GM12874 (cell line): ENCODE data around the gene WWTR1.

Source experiments
- TF ChIP-seq, protein P1 (sequence below): IDR thresholded peaks from 2 replicates; pipeline ENCODE4 v1.5.1; 2011; ENCODE audit warnings: low read depth, mild to moderate bottlenecking, control low read depth, low read length, moderate library complexity; ENCODE audit not compliant: insufficient read depth

WWTR1 gene

DNA sequence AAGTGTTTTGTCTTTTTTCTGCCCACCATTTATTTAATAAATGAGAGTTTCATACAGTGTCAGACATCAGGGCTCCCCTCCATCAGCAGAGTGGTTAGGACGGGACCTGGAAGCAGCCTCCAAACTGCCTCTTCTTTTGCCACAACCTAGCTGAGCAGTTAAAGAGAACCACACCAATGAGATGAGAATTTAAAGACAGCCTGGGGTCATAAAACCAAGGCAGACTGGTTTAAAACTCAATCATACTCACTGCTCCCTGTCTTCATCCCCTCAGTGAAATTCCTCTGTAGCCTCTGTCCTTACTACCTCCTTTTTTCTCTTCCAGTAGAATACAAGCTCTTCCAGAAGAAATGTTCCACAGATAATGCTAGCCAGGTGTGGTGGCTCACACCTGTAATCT lies 78.7 kb downstream of the WWTR1 start:
- TF ChIP-seq, protein P1, sequence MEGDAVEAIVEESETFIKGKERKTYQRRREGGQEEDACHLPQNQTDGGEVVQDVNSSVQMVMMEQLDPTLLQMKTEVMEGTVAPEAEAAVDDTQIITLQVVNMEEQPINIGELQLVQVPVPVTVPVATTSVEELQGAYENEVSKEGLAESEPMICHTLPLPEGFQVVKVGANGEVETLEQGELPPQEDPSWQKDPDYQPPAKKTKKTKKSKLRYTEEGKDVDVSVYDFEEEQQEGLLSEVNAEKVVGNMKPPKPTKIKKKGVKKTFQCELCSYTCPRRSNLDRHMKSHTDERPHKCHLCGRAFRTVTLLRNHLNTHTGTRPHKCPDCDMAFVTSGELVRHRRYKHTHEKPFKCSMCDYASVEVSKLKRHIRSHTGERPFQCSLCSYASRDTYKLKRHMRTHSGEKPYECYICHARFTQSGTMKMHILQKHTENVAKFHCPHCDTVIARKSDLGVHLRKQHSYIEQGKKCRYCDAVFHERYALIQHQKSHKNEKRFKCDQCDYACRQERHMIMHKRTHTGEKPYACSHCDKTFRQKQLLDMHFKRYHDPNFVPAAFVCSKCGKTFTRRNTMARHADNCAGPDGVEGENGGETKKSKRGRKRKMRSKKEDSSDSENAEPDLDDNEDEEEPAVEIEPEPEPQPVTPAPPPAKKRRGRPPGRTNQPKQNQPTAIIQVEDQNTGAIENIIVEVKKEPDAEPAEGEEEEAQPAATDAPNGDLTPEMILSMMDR, result no peak

DNA sequence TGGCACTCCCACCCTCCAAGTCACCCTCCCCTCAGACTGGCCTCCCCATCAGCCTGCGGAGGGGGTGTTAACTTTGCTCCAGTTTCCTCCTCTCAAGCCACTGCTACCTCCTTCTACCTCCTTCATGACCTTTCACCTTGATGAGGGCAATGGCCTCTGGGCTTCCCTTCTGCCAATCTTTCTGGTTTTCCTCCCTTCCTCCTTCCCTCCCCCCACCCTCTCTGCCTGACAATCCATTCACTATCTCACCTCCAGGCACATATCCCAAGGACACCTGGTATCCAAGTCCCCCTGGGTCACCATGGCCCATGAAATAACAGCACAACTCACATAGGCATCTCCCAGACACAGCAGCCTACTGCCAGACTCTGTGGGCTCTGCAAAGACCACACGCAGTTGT lies 80.0 kb downstream of the WWTR1 start:
- TF ChIP-seq, protein P1, result no peak

DNA sequence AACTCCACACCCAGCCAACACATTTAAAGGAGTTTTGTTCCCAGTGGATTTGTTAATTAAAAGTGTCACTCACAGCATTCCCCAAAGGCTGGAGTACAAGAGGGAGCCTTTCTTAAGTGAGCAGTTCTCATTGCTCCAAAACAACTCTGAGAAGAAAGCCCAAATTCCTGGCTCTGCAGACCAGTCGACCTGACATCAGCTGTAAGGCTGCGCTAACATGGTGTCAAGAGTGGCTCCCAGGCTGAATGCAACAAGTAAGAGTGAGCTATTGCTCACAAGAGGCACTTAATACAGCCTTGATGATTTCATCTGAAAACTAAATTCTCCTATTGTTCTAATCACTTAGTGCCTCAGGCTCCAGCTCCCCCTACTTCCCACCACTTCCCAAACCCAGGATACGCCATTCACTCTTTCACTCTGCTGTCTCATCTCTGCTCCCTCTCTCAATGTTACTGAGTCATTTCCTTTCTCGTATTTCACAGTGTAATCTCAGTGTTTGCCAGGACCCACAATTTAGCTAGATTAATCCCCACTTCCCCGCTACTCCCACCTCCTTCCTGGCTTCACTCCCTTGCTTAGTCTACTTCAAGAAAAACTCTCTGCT lies 81.8 kb downstream of the WWTR1 start:
- TF ChIP-seq, protein P1, result no peak

DNA sequence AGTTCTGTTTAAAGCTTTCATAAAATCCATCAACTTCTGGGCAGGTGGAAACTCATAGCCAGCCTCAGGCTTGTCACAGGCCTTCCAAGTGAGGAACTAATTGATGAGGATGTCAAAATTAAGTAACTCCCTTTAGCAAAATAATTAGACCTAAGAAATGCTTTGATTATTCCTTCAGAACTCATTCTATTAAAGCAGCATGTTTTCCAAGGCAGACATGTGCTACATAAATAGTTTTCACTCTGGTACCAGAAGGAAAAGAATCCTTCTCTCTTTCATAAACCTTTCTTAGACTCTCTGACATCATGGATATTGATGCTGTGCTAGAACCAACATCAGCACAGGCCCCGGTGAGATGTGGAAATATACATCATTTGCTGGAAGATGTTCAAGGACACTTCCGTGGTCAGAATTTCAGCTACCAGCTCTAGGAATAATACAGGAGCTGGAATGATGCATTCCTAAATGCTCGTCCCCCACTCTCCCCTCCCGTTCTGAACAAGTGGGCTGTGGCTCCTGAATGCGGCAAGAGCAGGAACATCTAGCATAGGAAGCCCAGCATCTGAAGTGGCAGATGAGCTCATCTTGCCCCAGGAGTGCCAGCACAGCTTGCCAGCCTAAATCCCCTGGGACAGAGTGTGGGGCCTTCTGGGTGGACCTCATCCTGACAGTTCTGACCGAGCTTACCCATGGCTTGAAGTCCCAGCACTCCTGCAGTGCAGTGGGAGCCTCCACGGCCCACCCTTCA lies 82.4 kb downstream of the WWTR1 start:
- TF ChIP-seq, protein P1, result no peak

DNA sequence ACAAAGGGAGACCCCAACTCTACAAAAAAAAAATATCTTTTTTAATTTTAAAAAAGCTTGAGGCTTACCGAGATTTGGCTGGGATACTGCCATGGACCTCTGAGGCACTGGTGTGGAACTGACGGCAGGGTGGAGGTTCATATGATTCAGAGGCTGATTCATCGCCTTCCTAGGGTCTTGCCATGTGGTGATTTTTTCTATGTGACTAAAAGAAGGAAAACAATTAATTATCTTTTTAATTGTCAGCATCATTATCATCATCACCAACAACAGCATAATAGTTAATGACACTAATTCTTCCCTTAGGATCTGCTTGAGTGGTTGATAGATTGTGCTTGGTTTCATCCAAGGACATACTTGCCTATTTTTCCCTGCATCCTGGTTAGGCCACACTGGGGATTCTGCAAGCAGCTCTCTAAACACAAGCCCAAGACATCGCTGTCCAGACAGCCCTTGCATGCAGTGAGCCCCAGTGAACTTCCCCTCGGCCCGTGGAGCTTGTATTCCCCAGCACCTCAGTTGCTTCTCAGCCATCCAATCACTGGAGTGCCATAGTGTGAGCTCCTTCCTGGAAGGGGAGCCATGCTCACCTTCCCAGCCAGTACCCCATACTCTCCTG lies 84.9 kb downstream of the WWTR1 start:
- TF ChIP-seq, protein P1, result no peak

DNA sequence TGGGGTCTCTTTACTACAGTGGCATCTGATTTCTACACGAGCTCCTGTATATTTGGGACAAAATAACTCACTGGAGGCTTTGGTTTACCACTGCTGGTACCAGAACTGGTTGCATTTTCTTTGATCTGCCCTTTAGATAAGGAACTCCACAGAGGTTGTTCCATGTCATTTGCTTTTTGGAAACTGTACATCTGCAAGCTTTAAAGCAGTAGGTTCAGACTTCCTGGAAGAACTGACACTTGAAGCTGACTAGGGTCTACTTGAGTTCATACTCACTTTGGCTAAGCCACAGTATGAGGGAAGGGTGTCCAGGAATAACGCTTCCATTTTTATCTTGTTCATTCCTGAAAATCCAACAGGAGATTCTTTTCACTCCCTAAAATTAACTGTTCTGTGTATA lies 86.4 kb downstream of the WWTR1 start:
- TF ChIP-seq, protein P1, result no peak

DNA sequence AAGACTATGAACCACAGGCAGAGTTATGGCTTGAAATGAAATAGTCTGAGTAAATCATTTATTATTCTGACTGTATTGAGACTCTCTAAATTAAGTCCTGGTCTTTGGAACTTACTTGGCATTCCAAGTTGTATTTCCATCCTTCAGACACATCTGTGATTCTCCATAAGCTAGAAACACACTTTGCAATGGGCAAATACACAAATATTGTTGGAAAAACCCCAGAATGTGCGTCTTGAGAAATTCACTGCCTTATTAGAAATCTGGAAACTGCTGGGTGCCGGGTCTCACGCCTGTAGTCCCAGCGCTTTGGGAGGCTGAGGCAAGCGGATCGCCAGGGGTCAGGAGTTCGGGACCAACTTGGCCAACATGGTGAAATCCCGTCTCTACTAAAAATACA lies 87.8 kb downstream of the WWTR1 start:
- TF ChIP-seq, protein P1, result no peak
